Parathyroid adenoma (tissue), 2 donors: ENCODE results near the gene RCOR3.

Experiments used
- H2AFZ ChIP-seq: fragments of 300-600 bp; sonication (generic); one replicate; pipeline ENCODE4 v1.7.0; 2017; ENCODE audit warnings: antibody characterized with exemption, mild to moderate bottlenecking
- H3K27ac ChIP-seq: fragments of 300-600 bp; sonication (generic); one replicate; pipeline ENCODE4 v1.7.0; 2017
- H3K27me3 ChIP-seq: fragments of 300-600 bp; sonication (generic); one replicate; pipeline ENCODE4 v1.7.0; 2017; ENCODE audit warnings: low read length; ENCODE audit not compliant: control insufficient read depth, insufficient read depth
- H3K36me3 ChIP-seq: fragments of 300-600 bp; sonication (generic); one replicate; pipeline ENCODE4 v1.7.0; 2017; ENCODE audit warnings: low read length; ENCODE audit not compliant: control insufficient read depth, insufficient read depth
- H3K4me1 ChIP-seq: fragments of 300-600 bp; sonication (generic); one replicate; pipeline ENCODE4 v1.7.0; 2017; ENCODE audit warnings: control low read depth
- H3K4me2 ChIP-seq: fragments of 300-600 bp; sonication (generic); one replicate; pipeline ENCODE4 v1.7.0; 2017; ENCODE audit warnings: low read length
- H3K4me3 ChIP-seq: fragments of 300-600 bp; sonication (generic); one replicate; pipeline ENCODE4 v1.7.0; 2017; ENCODE audit warnings: low read depth, low read length
- H3K79me2 ChIP-seq: fragments of 300-600 bp; sonication (generic); one replicate; pipeline ENCODE4 v1.7.0; 2017; ENCODE audit warnings: control low read depth
- H3K9ac ChIP-seq: fragments of 300-600 bp; sonication (generic); one replicate; pipeline ENCODE4 v1.7.0; 2017; ENCODE audit warnings: mild to moderate bottlenecking
- H3K9me3 ChIP-seq: fragments of 300-600 bp; sonication (generic); one replicate; pipeline ENCODE4 v1.7.0; 2017; ENCODE audit warnings: low read length; ENCODE audit not compliant: control insufficient read depth
- TF ChIP-seq, protein P1 (sequence below): fragments of 300-600 bp; sonication (generic); IDR thresholded peaks from one replicate; pipeline ENCODE4 v1.7.0; 2017; ENCODE audit warnings: antibody characterized with exemption, mild to moderate bottlenecking
- donor health status: primary hyperparathyroidism.

Gene RCOR3

DNA sequence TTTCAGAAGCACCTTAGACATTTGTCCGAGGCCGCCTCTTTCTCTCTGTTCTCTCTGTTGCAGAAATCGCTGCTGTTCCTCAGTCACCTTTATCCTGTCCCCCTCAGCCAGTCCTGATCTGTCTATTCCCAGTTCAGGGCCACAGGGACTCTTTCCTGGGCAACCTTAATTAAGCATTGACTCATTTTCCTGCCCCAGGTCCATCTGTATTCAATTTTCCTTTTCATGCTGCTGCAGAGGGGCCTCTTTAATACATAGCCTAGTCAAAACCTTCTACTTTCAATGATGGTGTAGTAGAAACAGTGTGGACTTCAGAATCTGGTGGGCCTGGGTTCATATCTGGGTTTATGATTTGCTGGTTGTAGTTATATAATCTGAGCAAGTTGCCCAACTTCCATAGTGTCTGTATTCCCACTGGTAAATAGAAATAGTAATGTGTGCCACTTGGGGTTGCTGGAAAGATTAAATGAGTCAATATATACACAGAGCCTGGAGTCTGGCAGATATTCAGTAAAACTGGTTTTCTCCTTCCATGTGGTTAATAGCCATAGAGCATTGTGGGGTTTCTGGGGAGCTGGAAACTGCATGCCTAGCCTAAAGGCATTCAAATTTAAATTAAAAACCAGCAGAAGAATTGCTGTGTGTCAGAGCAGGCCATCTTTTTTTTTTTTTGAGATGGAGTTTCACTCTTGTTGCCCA, 72.0 kb downstream of the RCOR3 start:
- H3K27ac ChIP-seq: no peak overlapping the region
- TF ChIP-seq, protein P1, sequence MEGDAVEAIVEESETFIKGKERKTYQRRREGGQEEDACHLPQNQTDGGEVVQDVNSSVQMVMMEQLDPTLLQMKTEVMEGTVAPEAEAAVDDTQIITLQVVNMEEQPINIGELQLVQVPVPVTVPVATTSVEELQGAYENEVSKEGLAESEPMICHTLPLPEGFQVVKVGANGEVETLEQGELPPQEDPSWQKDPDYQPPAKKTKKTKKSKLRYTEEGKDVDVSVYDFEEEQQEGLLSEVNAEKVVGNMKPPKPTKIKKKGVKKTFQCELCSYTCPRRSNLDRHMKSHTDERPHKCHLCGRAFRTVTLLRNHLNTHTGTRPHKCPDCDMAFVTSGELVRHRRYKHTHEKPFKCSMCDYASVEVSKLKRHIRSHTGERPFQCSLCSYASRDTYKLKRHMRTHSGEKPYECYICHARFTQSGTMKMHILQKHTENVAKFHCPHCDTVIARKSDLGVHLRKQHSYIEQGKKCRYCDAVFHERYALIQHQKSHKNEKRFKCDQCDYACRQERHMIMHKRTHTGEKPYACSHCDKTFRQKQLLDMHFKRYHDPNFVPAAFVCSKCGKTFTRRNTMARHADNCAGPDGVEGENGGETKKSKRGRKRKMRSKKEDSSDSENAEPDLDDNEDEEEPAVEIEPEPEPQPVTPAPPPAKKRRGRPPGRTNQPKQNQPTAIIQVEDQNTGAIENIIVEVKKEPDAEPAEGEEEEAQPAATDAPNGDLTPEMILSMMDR: no peak
- H3K9me3 ChIP-seq: no peaks in the 10 kb centered on the region
- H3K27me3 ChIP-seq: no peaks in the 10 kb centered on the region
- no peaks in the 10 kb centered on the region for H3K79me2 ChIP-seq
- H2AFZ ChIP-seq: no peak overlapping the region
- H3K9ac ChIP-seq: no peak overlapping the region
- no peak overlapping the region for H3K4me3 ChIP-seq
- no peaks in the 10 kb centered on the region for H3K36me3 ChIP-seq
- no peak overlapping the region for H3K4me2 ChIP-seq
- no peaks in the 10 kb centered on the region for H3K4me1 ChIP-seq

DNA sequence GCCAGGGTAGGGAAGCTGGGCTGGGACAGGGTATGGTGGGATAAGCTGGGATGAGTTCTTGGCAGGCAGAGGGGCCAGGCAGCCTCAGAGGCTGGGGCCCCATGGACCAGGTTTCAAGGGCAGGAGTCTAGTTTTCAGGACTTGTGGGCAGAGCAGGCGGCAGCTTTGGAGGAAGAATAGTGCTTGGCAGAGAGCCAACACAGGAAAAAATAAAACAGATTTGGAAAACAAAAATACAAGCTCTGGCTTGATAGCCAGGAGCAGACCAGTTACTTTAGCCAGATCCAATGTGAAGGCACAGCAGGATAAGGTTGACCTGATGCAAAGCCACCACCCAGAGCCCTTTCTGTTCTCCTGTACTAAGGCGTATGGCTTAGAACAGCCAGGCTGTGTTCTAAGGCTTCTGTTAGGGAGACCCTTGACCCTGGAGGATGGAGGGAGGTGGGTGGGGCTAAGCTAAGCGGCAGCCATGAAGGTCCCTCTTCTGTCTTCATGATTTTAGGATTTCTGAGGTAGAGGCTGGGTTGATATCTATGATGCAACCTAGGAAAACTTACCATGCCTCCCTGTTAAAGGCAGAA, 73.0 kb downstream of the RCOR3 start:
- no peaks in the 10 kb centered on the region for H3K36me3 ChIP-seq
- no peak overlapping the region for H3K4me2 ChIP-seq
- no peak overlapping the region for H3K27ac ChIP-seq
- no peak overlapping the region for H2AFZ ChIP-seq
- H3K4me3 ChIP-seq: no peak overlapping the region
- TF ChIP-seq, protein P1: no peak
- H3K9ac ChIP-seq: no peak overlapping the region
- no peaks in the 10 kb centered on the region for H3K4me1 ChIP-seq
- no peaks in the 10 kb centered on the region for H3K79me2 ChIP-seq
- no peaks in the 10 kb centered on the region for H3K27me3 ChIP-seq
- no peaks in the 10 kb centered on the region for H3K9me3 ChIP-seq

DNA sequence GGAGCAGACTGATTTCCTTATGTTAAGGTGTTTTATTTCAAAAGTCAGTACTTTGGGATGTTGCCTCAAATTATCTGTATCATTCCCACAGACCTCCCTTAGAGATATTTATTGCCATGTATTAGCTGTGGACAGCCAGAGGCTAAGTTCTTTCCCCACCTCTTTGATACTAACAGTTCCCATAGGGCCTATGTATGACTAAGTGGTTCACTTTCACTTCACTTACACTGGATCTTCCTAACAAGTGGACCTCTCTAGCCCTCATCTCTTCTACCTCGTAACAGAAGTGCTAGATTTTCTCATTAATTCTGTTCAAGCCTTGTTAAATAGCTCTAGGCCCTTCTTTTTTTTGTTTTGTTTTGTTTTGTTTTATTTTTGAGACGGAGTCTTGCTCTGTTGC, 73.7 kb downstream of the RCOR3 start:
- Histone ChIP-seq H3K4me1 (no peaks in the 10 kb centered on the region), H3K4me3 (no peak overlapping the region), H3K36me3 (no peaks in the 10 kb centered on the region), H3K9me3 (no peaks in the 10 kb centered on the region), H2AFZ (no peak overlapping the region), H3K27ac (no peak overlapping the region), H3K4me2 (no peak overlapping the region), H3K79me2 (no peaks in the 10 kb centered on the region), H3K27me3 (no peaks in the 10 kb centered on the region), H3K9ac (no peak overlapping the region)
- TF ChIP-seq, protein P1: no peak

DNA sequence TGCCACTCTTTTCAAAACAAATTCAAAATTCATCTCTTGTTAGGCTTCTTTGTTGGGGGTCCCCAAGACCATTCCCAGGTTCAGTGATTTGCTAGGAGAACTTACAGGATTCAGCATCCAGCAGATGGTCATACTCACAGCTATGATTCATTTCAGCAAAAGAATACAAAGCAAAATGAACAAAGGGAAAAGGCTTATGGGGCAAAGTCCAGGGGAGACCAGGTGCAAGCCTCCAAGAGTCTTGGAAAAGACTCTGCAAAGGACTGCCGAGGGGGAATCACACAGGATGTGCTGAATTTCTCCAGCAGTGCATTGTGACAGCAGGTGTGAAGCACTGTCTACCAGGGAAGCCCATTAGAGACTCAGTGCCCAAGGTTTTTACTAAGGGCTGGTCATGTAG, 74.7 kb downstream of the RCOR3 start:
- Histone ChIP-seq H3K4me1 (no peaks in the 10 kb centered on the region), H3K4me3 (no peak overlapping the region), H2AFZ (no peak overlapping the region), H3K27ac (no peak overlapping the region), H3K4me2 (no peak overlapping the region), H3K36me3 (no peaks in the 10 kb centered on the region), H3K79me2 (no peaks in the 10 kb centered on the region), H3K9me3 (no peaks in the 10 kb centered on the region), H3K27me3 (no peaks in the 10 kb centered on the region), H3K9ac (no peak overlapping the region)
- TF ChIP-seq, protein P1: no peak

DNA sequence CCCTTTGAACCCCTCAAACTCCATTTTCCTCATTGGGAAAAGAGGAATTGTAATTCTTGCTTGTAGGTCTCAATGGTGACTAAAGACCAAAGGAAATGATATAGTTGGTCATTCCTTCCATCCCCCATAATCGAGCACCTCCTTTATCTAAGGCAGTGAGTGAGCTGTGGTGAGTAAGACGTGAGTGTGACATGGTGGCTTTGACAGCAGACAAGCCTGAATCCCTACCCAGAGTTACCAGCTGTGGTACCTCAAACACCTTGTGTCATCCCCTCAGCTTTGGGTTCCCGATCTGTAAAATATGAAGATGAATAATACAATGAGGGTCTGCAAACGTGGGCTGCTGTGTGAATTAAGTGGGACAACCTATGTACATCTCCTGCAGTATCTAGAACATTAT, 75.8 kb downstream of the RCOR3 start:
- Histone ChIP-seq H3K4me3 (no peak overlapping the region), H3K36me3 (no peaks in the 10 kb centered on the region), H3K9ac (no peak overlapping the region), H3K9me3 (no peaks in the 10 kb centered on the region), H3K27me3 (no peaks in the 10 kb centered on the region), H3K4me2 (no peak overlapping the region), H3K79me2 (no peaks in the 10 kb centered on the region), H3K27ac (no peak overlapping the region), H2AFZ (no peak overlapping the region), H3K4me1 (no peaks in the 10 kb centered on the region)
- TF ChIP-seq, protein P1: no peak
